Measurements from ENCODE around the gene NSUN4.

- TF ChIP-seq POLR2A (IDR thresholded peaks at IDR 0.05; ENCODE audit: low read depth, low read length) (no peak), POLR2AphosphoS5 (IDR thresholded peaks at IDR 0.05; ENCODE audit: low read depth, low read length) (no peak), TAF1 (IDR thresholded peaks at IDR 0.05; ENCODE audit: borderline replicate concordance, low read depth, low read length) (no peak)
Observed at GRCh38 chr1:46301808-46302640, 38.6 kb upstream of the NSUN4 start.
